ENCODE measurements around the gene KCNC3. TPM values are rescaled to one million over a fixed set of nuclear protein-coding genes. Genes with fewer than 3 reads are reported as not detected.
A peak's percentile ranks its signal among the peaks of the same experiment; 100 is the strongest.

The KCNC3 gene
- total and polyA plus RNA-seq, 10 of the 15 experiments (the other 5 are each of a cell fraction or from before 2014, with no cell fraction given): 0.08 to 3.8 (median 0.44) TPM; not detected in 2

- peak overlapping the region; percentile 66 for H3K4me3 ChIP-seq
- WGBS (ENCODE audit: insufficient coverage, insufficient replicate concordance, low lambda C conversion rate, missing lambda C conversion rate): under 1% methylated on average over 30 of the region's 48 CpGs
- ChIA-PET RAD21 (ENCODE audit: unreplicated experiment) (interaction anchor here (1.5 kb wide), 1 partner anchor 18 kb away, joined by 7 read pairs; no protein-coding TSS in a partner anchor), CTCF (no interaction called here), POLR2A (interaction anchor here (2.1 kb wide), 1 partner anchor 11 kb away, joined by 38 read pairs; no protein-coding TSS in a partner anchor), SMC1A (ENCODE audit: uncharacterized antibody, unreplicated experiment) (interaction anchor here (1.9 kb wide), 1 partner anchor 10 kb away, joined by 20 read pairs; no protein-coding TSS in a partner anchor)
- in situ Hi-C loops (cut with MboI) (loop anchor here (25.0 kb wide), 1 partner anchor 1032 kb away; the partner anchor contains the start of genes CLDND2, ETFB and NKG7), intact Hi-C loops (cut with micrococcal nuclease; ENCODE audit: unreplicated experiment) (no loop called here)
- no peak for DNase-seq (ENCODE audit: low read depth, low spot score)
- BruUV-seq (replicated peaks): no TSS peak
- FAIRE-seq: no peak
- H3K36me3 ChIP-seq (ENCODE audit: control insufficient read depth in 2 of 2, insufficient read depth in 2 of 2, low read length in 1 of 2): peaks cover 5 to 8% of the 10 kb centered on the region in 2 experiments; a peak in 3 of 4 replicates
- no peaks in the 10 kb centered on the region for H3K79me2 ChIP-seq (ENCODE audit: control insufficient read depth, insufficient read depth, low read length)
- H3K27me3 ChIP-seq (replicated peaks in 1 of 2; ENCODE audit: control insufficient read depth in 2 of 2, insufficient read depth in 2 of 2, low read length in 1 of 2): peaks cover 2 to 16% of the 10 kb centered on the region in 2 experiments; a peak in 3 of 4 replicates
- H3K9me3 ChIP-seq (replicated peaks; ENCODE audit: control insufficient read depth, insufficient read depth, low read length): no peaks in the 10 kb centered on the region; the same call in 2 of the 3 replicates
- H3K4me2 ChIP-seq (ENCODE audit: control insufficient read depth, insufficient read depth): peak overlapping the region; percentile 95
- peak; percentile 71 for ATAC-seq
- H3K27ac ChIP-seq (ENCODE audit: control insufficient read depth, insufficient read depth): peak overlapping the region; percentile 61
- peak overlapping the region; percentile 52 for H3K9ac ChIP-seq (ENCODE audit: control insufficient read depth, insufficient read depth, low read length)
- H3K4me1 ChIP-seq (ENCODE audit: control insufficient read depth, insufficient read depth, low read length): peaks cover 36% of the 10 kb centered on the region
- peak overlapping the region; percentile 50 for H2AFZ ChIP-seq (ENCODE audit: control insufficient read depth, low read depth, low read length)
- H4K20me1 ChIP-seq (ENCODE audit: control insufficient read depth, insufficient read depth): no peaks in the 10 kb centered on the region
- TF ChIP-seq POU2F2 (IDR thresholded peaks at IDR 0.05; ENCODE audit: borderline replicate concordance, low read depth, low read length) (no peak), BHLHE40 (IDR thresholded peaks at IDR 0.05; ENCODE audit: borderline replicate concordance in 1 of 2, low read depth in 2 of 2, low read length in 1 of 2) (peak in 1 of 2 experiments; percentile 75; a peak in 2 of 4 replicates), MLLT1 (IDR thresholded peaks at IDR 0.05) (peak; percentile 95), EGR1 (IDR thresholded peaks at IDR 0.05; ENCODE audit: borderline replicate concordance in 1 of 2, low read depth in 2 of 2, low read length in 2 of 2) (peak in 1 of 2 experiments; percentile 52; a peak in 1 of 3 replicates), ZBTB33 (IDR thresholded peaks at IDR 0.05) (no peak), ZNF622 (IDR thresholded peaks at IDR 0.05) (no peak), NBN (IDR thresholded peaks at IDR 0.05) (no peak), MTA3 (IDR thresholded peaks at IDR 0.05; ENCODE audit: borderline replicate concordance, low read length) (no peak), NRF1 (conservative IDR thresholded peaks at IDR 0.05; ENCODE audit: low read depth, low read length) (peak; percentile 50), E4F1 (IDR thresholded peaks at IDR 0.05; ENCODE audit: borderline replicate concordance, partially characterized antibody) (no peak), HDAC2 (IDR thresholded peaks at IDR 0.05) (no peak), SP1 (IDR thresholded peaks at IDR 0.05; ENCODE audit: low read depth, low read length) (peak; percentile 48), NR2C2 (IDR thresholded peaks at IDR 0.05; ENCODE audit: borderline replicate concordance, control insufficient read depth, insufficient read length, low read depth) (no peak), ZNF384 (IDR thresholded peaks at IDR 0.05; ENCODE audit: borderline replicate concordance, low read depth, low read length) (no peak), NR2F1 (conservative IDR thresholded peaks at IDR 0.05) (no peak), ASH2L (IDR thresholded peaks at IDR 0.05; ENCODE audit: borderline replicate concordance, low read depth) (no peak)
These were observed 1.3 kb upstream of the KCNC3 start for GRCh38 chr19:50330365-50331078.
